GOT3 (cell line): ENCODE measurements around the gene LYPD6B.
"Not testable (repeated sequence)": the region's sequence is repeated elsewhere in the genome, so short reads cannot be mapped to it uniquely, and the experiment has no call there.

Experiments
- DNase-seq: peaks from one replicate; lab custom pipeline; 2025; ENCODE audit warnings: mixed read lengths; lab: John Stamatoyannopoulos, UW

Gene LYPD6B

DNA sequence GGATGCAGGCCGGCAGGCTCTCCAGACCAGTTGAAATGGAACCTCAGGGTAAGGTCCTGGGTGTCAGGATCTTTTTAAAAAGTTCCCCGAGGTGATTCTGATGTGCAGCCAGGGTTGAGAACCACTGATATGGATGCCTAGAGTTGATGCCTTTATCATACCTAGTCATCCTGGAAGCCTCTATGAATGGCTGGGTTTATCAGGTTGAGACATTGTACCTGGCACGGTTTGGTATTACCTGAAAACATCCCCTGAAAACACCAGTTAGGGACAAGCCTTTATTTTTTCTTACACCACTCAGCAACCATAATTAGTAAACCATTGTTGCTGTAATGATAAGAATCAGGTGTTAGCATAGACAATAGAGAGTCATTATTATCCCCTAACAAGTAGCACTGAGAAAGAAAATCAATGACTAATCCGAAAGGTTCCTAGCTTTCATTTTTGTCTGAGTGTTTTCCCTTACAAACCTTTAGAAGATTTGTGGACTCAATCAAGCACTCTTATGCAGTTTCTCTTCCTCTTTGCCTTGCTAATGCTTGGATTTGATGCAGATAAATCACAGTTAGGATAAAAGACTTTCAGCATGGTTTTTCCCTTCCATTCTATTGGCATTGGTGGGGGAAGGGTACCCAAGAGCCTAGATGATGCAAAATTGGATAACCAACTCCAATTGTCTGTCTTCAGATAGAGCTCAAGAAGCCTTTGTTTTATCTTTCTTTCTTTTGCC is 175.4 kb downstream of the LYPD6B start:
- no peak for DNase-seq

DNA sequence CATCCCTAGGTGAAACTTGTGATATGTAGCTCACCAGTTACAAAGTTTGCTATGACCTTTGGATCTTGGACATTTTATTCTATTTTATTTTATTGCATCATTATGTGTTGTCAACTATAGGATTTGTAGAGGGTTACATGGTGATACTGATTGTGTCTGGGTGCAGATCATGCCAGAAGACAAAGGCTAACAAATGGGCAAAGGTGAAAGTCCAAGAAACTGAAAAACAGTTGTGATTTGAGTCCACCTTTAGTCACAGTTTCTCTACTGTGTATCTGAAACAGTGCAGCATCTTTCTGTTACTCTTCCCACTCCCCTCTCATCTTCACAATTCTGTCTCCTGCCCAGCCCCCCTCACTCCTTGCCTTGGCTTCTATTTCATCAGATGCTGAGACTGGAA is 180.0 kb downstream of the LYPD6B start:
- no peak for DNase-seq

- no peak for DNase-seq
Observed at GRCh38 chr2:149219856-149220255, 181.4 kb downstream of the LYPD6B start.

DNA sequence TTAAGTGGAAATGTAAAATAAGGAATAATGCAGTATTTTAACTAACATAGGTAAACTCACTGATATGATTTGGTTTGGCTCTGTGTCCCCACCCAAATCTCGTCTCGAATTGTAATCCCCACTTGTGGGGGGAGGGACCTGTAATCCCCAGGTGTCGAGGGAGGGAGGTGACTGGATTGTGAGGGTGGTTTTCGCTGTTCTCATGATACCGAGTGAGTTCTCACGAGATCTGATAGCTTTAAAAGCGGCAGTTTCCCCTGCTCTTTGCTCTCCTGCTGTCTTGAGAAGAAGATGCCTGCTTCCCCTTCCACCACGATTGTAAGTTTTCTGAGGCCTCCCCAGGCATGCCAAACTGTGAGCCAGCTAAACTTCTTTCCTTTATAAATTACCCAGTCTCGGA is 182.5 kb downstream of the LYPD6B start:
- no peak for DNase-seq

DNA sequence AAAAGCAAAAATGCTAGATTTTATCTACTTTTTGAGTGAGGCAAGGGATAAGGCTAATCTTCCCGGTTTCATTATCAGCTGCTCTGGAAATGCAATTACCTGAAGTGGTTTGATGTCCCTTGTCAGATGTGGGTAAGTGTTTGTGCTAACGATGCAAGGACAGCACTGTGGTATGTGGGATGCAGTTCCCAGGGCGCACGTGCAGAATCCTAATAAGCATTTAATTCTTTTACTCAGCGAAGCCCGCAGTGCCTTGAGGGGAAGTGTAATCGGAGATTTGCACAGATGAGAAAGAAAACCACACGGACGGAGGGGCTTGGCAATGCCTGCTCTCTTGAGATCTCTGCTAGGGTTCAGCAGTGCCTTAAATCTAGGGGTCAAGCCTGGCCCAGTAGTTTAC is 183.4 kb downstream of the LYPD6B start:
- DNase-seq, result no peak

GRCh38 chr2:149223472-149224095 is 185.1 kb downstream of the LYPD6B start:
- DNase-seq, result no peak

- no peak for DNase-seq
Observed at GRCh38 chr2:149224543-149224942, 186.0 kb downstream of the LYPD6B start.

GRCh38 chr2:149225446-149225845 is 186.9 kb downstream of the LYPD6B start:
- DNase-seq, result no peak

DNA sequence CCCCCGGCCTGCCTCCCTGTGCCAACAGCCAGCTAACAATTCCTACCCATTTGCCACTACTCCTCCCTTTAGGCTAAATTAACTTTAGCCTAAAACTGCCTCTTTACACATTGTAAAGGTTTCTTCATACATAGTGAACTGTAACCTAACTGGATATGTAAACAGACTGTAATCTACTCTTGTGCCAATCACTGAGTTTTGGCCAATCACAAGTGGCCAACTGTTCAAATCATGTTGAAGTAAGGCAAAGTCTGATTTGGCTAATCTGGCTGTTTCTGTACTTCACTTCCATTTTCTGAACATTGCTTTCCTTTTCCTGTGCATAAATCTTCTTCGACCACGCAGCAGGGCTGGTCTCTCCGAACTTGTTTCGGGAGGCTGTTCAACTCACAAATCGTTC is 188.3 kb downstream of the LYPD6B start:
- no peak for DNase-seq

DNA sequence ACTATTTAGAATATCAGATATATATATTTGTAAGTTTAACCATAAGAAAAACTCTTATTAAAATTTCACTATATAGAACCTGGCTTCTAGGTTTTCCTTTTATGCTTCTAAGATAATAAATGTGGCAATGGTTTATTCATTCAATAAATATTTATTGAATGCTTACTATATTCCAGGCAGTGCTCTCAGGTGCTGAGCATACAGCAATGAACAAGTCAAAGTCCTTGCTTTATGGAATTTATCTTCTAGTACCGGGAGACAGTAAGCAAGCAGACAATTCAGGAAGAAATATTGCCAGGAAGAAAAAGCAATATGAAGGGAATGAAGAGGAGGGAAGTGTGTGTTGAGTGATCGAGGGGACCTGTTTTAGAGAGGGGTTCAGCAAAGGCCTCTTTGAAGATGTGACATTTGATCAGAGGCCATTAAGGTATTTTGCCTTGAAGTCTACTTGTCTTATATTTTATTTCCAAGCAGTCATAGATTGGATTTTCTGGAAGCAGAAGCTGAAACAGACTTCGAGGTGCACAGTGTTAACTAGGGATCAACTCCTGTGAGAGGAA is 197.4 kb downstream of the LYPD6B start:
- no peak for DNase-seq

DNA sequence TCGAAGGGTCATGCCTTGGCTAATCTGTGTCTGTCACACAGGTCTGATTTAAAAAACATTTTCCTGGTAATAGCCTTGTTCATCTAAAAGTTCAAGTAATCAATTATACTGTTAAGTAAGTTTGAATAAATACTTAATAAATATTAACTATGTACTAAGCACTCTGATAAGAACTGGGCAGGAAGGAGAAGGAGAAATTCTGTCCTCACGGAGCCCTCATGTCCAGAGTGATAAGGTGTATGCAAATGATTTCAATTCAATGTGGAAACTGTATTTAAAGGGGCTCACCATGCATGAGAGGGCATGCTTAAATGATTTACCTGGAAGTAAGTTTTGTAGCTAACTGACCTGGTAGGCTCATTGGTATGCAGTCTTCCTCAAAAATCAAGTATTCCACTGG is 197.9 kb downstream of the LYPD6B start:
- no peak for DNase-seq

GRCh38 chr2:149246186-149246585 is 207.7 kb downstream of the LYPD6B start:
- DNase-seq, result no peak

DNA sequence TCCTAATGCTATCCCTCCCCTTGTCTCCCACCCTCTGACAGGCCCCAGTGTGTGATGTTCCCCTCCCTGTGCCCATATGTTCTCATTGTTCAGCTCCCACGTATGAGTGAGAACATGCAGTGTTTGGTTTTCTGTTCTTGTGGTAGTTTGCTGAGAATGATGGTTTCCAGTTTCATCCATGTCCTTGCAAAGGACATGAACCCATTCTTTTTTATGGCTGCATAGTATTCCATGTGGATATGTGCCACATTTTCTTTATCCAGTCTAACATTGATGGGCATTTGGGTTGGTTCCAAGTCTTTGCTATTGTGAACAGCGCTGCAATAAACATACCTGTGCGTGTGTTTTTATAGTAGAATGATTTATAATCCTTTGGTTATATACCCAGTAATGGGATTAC is 212.9 kb downstream of the LYPD6B start:
- not testable (repeated sequence) for DNase-seq

GRCh38 chr2:149256877-149257276 is 218.4 kb downstream of the LYPD6B start:
- DNase-seq, result not testable (repeated sequence)

DNA sequence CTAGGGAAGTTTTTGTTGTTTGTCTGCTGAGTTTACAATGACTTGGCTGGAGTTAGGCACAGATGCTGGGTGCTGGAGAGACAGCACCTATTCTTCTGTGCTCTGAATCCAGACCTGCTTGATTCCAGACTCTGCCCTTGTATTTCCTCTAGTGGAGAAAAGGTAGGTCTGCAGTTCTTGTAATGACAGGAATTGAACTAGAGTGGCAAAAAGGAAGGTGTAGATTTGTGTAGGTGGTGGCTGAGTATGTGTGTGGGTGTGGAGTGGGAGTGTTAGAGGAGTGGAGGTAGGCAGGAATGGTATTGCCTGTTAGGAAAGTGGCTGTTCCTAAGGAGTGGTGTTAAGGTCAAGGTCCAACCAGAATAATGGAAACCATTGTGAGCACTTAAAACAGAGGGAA is 220.0 kb downstream of the LYPD6B start:
- DNase-seq, result no peak

- no peak for DNase-seq
Observed at GRCh38 chr2:149259136-149259535, 220.6 kb downstream of the LYPD6B start.

DNA sequence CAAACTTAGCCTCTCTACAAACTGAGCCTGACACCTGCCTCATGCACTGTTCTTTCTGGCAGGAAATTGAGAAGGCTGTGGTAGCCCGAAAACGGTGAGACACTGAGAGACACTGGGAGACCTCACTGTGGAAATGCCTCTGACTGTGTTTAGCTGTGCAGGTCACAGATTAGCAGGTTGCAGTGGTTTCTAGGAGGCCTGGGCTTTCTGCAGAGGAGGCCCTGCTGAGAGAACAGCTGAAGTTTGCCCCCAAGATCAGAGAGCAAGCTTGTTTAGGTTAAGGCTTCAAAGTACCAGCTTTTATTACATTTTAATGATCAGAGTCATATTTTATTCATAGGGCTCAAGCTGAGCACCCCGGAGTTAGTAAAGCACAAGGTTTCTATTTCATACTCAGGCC is 223.2 kb downstream of the LYPD6B start:
- no peak for DNase-seq
